ENCODE results near the gene PRMT7. TPM values are rescaled to one million over a fixed set of nuclear protein-coding genes. Genes with fewer than 3 reads are reported as not detected.

The PRMT7 gene
- total and polyA plus RNA-seq, 4 experiments from 2014 or later = 28.3 to 104 (median 64.5) TPM

GRCh38 chr16:68331879-68332410 is 21.1 kb downstream of the PRMT7 start:
- ChIA-PET POLR2A (ENCODE audit: partially characterized antibody) (interaction anchor here (1.1 kb wide), 1 partner anchor 69 kb away, joined by 4 read pairs; no protein-coding TSS in a partner anchor), CTCF (ENCODE audit: partially characterized antibody) (interaction anchor here (18.1 kb wide), 1 partner anchor 71 kb away, joined by 575 read pairs; the partner anchor contains the start of gene SLC7A6)
- H3K36me3 ChIP-seq (ENCODE audit: insufficient read depth, low read length) = peaks cover 7% of the 10 kb centered on the region
- no peak for DNase-seq
- H3K4me3 ChIP-seq (ENCODE audit: low read length in 2 of 2) = no peak overlapping the region
- no peaks in the 10 kb centered on the region for H3K9me3 ChIP-seq (ENCODE audit: control insufficient read depth in 1 of 2, low read length in 2 of 2)
- Mint-ChIP-seq H3K27ac (peak overlapping the region in 3 of 7 donors; percentile 5 to 89 (median 47)), H3K27me3 (no peaks in the 10 kb centered on the region), H3K4me1 (peaks cover 11 to 19% (median 16%) of the 10 kb centered on the region in 4 donors), H3K9me3 (no peaks in the 10 kb centered on the region), H3K36me3 (peaks cover 25 to 43% of the 10 kb centered on the region in 2 donors), H3K4me3 (no peak overlapping the region)
- no peak overlapping the region for H3K27ac ChIP-seq (ENCODE audit: low read depth, low read length)
- no peaks in the 10 kb centered on the region for H3K27me3 ChIP-seq (ENCODE audit: insufficient read depth, low read length)
- peaks cover 16% of the 10 kb centered on the region for H3K4me1 ChIP-seq (ENCODE audit: insufficient read depth, low read length)
- intact Hi-C loops (cut with micrococcal nuclease) = no loop called here

GRCh38 chr16:68332411-68333121 is 21.7 kb downstream of the PRMT7 start:
- no peak for DNase-seq
- Histone ChIP-seq H3K4me3 (ENCODE audit: low read length in 2 of 2) (no peak overlapping the region), H3K9me3 (ENCODE audit: control insufficient read depth in 1 of 2, low read length in 2 of 2) (no peaks in the 10 kb centered on the region), H3K27me3 (ENCODE audit: insufficient read depth, low read length) (no peaks in the 10 kb centered on the region), H3K36me3 (ENCODE audit: insufficient read depth, low read length) (peaks cover 13% of the 10 kb centered on the region), H3K4me1 (ENCODE audit: insufficient read depth, low read length) (peaks cover 16% of the 10 kb centered on the region), H3K27ac (ENCODE audit: low read depth, low read length) (no peak overlapping the region)
- Mint-ChIP-seq H3K9me3 (no peaks in the 10 kb centered on the region), H3K4me3 (no peak overlapping the region), H3K4me1 (peaks cover 8 to 19% (median 16%) of the 10 kb centered on the region in 4 donors), H3K36me3 (peaks cover 26 to 46% of the 10 kb centered on the region in 2 donors), H3K27ac (peak overlapping the region in 3 of 7 donors; percentile 5 to 89 (median 79)), H3K27me3 (no peaks in the 10 kb centered on the region)
- CTCF ChIA-PET (ENCODE audit: partially characterized antibody) = interaction anchor here (0.7 to 18.1 kb wide), 2 partner anchors 72 to 838 kb away, joined by 3 to 575 read pairs; partner anchors contain the start of gene SLC7A6
- intact Hi-C loops (cut with micrococcal nuclease) = no loop called here
- POLR2A ChIA-PET (ENCODE audit: partially characterized antibody) = interaction anchor here (1.1 kb wide), 1 partner anchor 70 kb away, joined by 4 read pairs; no protein-coding TSS in a partner anchor

GRCh38 chr16:68335175-68335574 is 24.4 kb downstream of the PRMT7 start:
- Histone ChIP-seq H3K4me3 (ENCODE audit: low read length in 2 of 2) (no peak overlapping the region), H3K27me3 (ENCODE audit: insufficient read depth, low read length) (no peaks in the 10 kb centered on the region), H3K4me1 (ENCODE audit: insufficient read depth, low read length) (peaks cover 8% of the 10 kb centered on the region), H3K36me3 (ENCODE audit: insufficient read depth, low read length) (peaks cover 35% of the 10 kb centered on the region), H3K27ac (ENCODE audit: low read depth, low read length) (no peak overlapping the region), H3K9me3 (ENCODE audit: control insufficient read depth in 1 of 2, low read length in 2 of 2) (no peaks in the 10 kb centered on the region)
- H3K36me3 Mint-ChIP-seq = peaks cover 44 to 58% of the 10 kb centered on the region in 2 donors
- intact Hi-C loops (cut with micrococcal nuclease) = no loop called here
- ChIA-PET CTCF (ENCODE audit: partially characterized antibody) (interaction anchor here (0.8 to 18.1 kb wide), 3 partner anchors 24 to 109 kb away, joined by 3 to 575 read pairs (median 4); partner anchors contain the start of genes PRMT7, SLC7A6 and SLC7A6OS), POLR2A (ENCODE audit: partially characterized antibody) (interaction anchor here (1.2 to 1.4 kb wide), 2 partner anchors 71 to 90 kb away, joined by 3 to 4 read pairs; partner anchors contain the start of genes PLA2G15 and SLC7A6)
- no peak for DNase-seq
- no peaks in the 10 kb centered on the region for H3K9me3 Mint-ChIP-seq
- no peaks in the 10 kb centered on the region for H3K27me3 Mint-ChIP-seq
- H3K4me1 Mint-ChIP-seq = peaks cover 5 to 12% (median 11%) of the 10 kb centered on the region in 4 donors
- H3K27ac Mint-ChIP-seq = no peak overlapping the region
- no peak overlapping the region for H3K4me3 Mint-ChIP-seq

GRCh38 chr16:68338326-68339119 is 27.7 kb downstream of the PRMT7 start:
- CTCF ChIA-PET (ENCODE audit: partially characterized antibody) = interaction anchor here (1.2 to 4.7 kb wide), 3 partner anchors 10 to 75 kb away, joined by 3 to 23 read pairs (median 5); partner anchors contain the start of gene SLC7A6
- Histone ChIP-seq H3K4me1 (ENCODE audit: insufficient read depth, low read length) (no peaks in the 10 kb centered on the region), H3K27me3 (ENCODE audit: insufficient read depth, low read length) (no peaks in the 10 kb centered on the region), H3K27ac (ENCODE audit: low read depth, low read length) (no peak overlapping the region), H3K36me3 (ENCODE audit: insufficient read depth, low read length) (peaks cover 51% of the 10 kb centered on the region), H3K4me3 (ENCODE audit: low read length in 2 of 2) (no peak overlapping the region), H3K9me3 (ENCODE audit: control insufficient read depth in 1 of 2, low read length in 2 of 2) (no peaks in the 10 kb centered on the region)
- peaks cover 52 to 74% of the 10 kb centered on the region in 2 donors for H3K36me3 Mint-ChIP-seq
- H3K9me3 Mint-ChIP-seq = no peaks in the 10 kb centered on the region
- H3K27ac Mint-ChIP-seq = peak overlapping the region in 1 of 7 donors; percentile 78
- no peak overlapping the region for H3K4me3 Mint-ChIP-seq
- intact Hi-C loops (cut with micrococcal nuclease) = no loop called here
- no peak for DNase-seq
- H3K4me1 Mint-ChIP-seq = peaks cover 0 to 4% (median 2%) of the 10 kb centered on the region in 4 donors
- H3K27me3 Mint-ChIP-seq = no peaks in the 10 kb centered on the region
- POLR2A ChIA-PET (ENCODE audit: partially characterized antibody) = interaction anchor here (1.1 to 1.2 kb wide), 2 partner anchors 23 to 77 kb away, joined by 3 to 4 read pairs; no protein-coding TSS in a partner anchor

GRCh38 chr16:68339214-68339613 is 28.4 kb downstream of the PRMT7 start:
- H3K36me3 Mint-ChIP-seq = peaks cover 51 to 72% of the 10 kb centered on the region in 2 donors
- no peaks in the 10 kb centered on the region for H3K9me3 Mint-ChIP-seq
- no peak overlapping the region for H3K4me3 Mint-ChIP-seq
- no peak overlapping the region for H3K4me3 ChIP-seq (ENCODE audit: low read length in 2 of 2)
- H3K27ac ChIP-seq (ENCODE audit: low read depth, low read length) = no peak overlapping the region
- no peaks in the 10 kb centered on the region for H3K27me3 ChIP-seq (ENCODE audit: insufficient read depth, low read length)
- intact Hi-C loops (cut with micrococcal nuclease) = no loop called here
- H3K27ac Mint-ChIP-seq = peak overlapping the region in 2 of 7 donors; percentile 4 to 53
- H3K4me1 Mint-ChIP-seq = peaks cover 0 to 2% (median under 1%) of the 10 kb centered on the region in 4 donors
- H3K4me1 ChIP-seq (ENCODE audit: insufficient read depth, low read length) = no peaks in the 10 kb centered on the region
- CTCF ChIA-PET (ENCODE audit: partially characterized antibody) = interaction anchor here (1.1 to 4.7 kb wide), 3 partner anchors 11 to 78 kb away, joined by 3 to 23 read pairs (median 5); no protein-coding TSS in a partner anchor
- no peak for DNase-seq
- H3K36me3 ChIP-seq (ENCODE audit: insufficient read depth, low read length) = peaks cover 56% of the 10 kb centered on the region
- H3K9me3 ChIP-seq (ENCODE audit: control insufficient read depth in 1 of 2, low read length in 2 of 2) = no peaks in the 10 kb centered on the region
- no peaks in the 10 kb centered on the region for H3K27me3 Mint-ChIP-seq
- POLR2A ChIA-PET (ENCODE audit: partially characterized antibody) = interaction anchor here (1.2 kb wide), 1 partner anchor 78 kb away, joined by 4 read pairs; no protein-coding TSS in a partner anchor

GRCh38 chr16:68342620-68343019 is 31.8 kb downstream of the PRMT7 start:
- no peaks in the 10 kb centered on the region for H3K9me3 ChIP-seq (ENCODE audit: control insufficient read depth in 1 of 2, low read length in 2 of 2)
- Mint-ChIP-seq H3K27ac (no peak overlapping the region), H3K36me3 (peaks cover 61 to 81% of the 10 kb centered on the region in 2 donors), H3K9me3 (no peaks in the 10 kb centered on the region), H3K4me3 (no peak overlapping the region), H3K27me3 (no peaks in the 10 kb centered on the region), H3K4me1 (peaks cover 0 to 8% (median under 1%) of the 10 kb centered on the region in 4 donors)
- intact Hi-C loops (cut with micrococcal nuclease) = no loop called here
- DNase-seq = no peak
- ChIA-PET CTCF (ENCODE audit: partially characterized antibody) (interaction anchor here (1.0 kb wide), 1 partner anchor 83 kb away, joined by 3 read pairs; no protein-coding TSS in a partner anchor), POLR2A (ENCODE audit: partially characterized antibody) (no interaction called here)
- H3K36me3 ChIP-seq (ENCODE audit: insufficient read depth, low read length) = peaks cover 78% of the 10 kb centered on the region
- H3K27me3 ChIP-seq (ENCODE audit: insufficient read depth, low read length) = no peaks in the 10 kb centered on the region
- H3K4me3 ChIP-seq (ENCODE audit: low read length in 2 of 2) = no peak overlapping the region
- H3K27ac ChIP-seq (ENCODE audit: low read depth, low read length) = no peak overlapping the region
- no peaks in the 10 kb centered on the region for H3K4me1 ChIP-seq (ENCODE audit: insufficient read depth, low read length)

Measured in CD4-positive, alpha-beta memory T cell (primary cell).